T-helper 2 cell treated with Interferon-gamma antibody and Interleukin-4, amounts not matched to agents 5 μg/mL and 100 μg/mL, for 36 hours (primary cell): ENCODE measurements around the gene RNF4.

Experiments
- DNase-seq: peaks from one replicate; pipeline ENCODE4 v3.0.0; 2021; ENCODE audit warnings: low spot score
- H3K27ac Mint-ChIP-seq: one replicate; pipeline ENCODE4 v1.8.0; 2021; ENCODE audit warnings: mild to moderate bottlenecking, mixed read lengths
- H3K27me3 Mint-ChIP-seq: one replicate; pipeline ENCODE4 v1.8.0; 2021; ENCODE audit warnings: low read depth, mixed read lengths
- H3K36me3 Mint-ChIP-seq: one replicate; pipeline ENCODE4 v1.8.0; 2021; ENCODE audit warnings: low read depth, mixed read lengths
- H3K4me1 Mint-ChIP-seq: one replicate; pipeline ENCODE4 v1.8.0; 2021; ENCODE audit warnings: low read depth, mixed read lengths
- H3K4me3 Mint-ChIP-seq: one replicate; pipeline ENCODE4 v1.8.0; 2022; ENCODE audit warnings: mild to moderate bottlenecking, moderate library complexity, mixed read lengths
- H3K9me3 Mint-ChIP-seq: one replicate; pipeline ENCODE4 v1.8.0; 2021; ENCODE audit warnings: mixed read lengths

The RNF4 gene

DNA sequence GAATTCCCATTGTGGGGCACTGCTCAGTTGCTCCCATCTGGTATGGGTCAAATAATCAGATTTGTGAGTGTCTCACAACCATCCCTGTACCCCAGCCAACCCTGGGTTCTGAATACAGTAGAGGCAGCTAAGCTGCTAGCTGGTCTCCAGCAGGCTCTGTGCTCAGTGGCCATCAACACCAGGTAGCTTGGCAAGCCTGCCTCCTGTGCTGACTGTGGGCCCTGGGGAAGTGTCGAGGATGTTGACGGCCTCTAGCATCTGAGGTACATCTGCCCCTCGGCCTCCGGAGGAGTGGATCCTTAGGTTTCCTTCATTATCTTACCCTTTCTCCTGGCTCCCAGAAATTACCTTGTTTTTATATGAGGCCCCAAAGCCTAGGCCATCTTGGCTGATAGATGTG, 13.3 kb downstream of the RNF4 start:
- H3K4me1 Mint-ChIP-seq = peaks cover 78% of the 10 kb centered on the region
- H3K9me3 Mint-ChIP-seq = no peaks in the 10 kb centered on the region
- peaks cover 20% of the 10 kb centered on the region for H3K36me3 Mint-ChIP-seq
- DNase-seq = no peak
- no peaks in the 10 kb centered on the region for H3K27me3 Mint-ChIP-seq
- peak overlapping the region; percentile 73 for H3K4me3 Mint-ChIP-seq
- H3K27ac Mint-ChIP-seq = peak overlapping the region; percentile 89

DNA sequence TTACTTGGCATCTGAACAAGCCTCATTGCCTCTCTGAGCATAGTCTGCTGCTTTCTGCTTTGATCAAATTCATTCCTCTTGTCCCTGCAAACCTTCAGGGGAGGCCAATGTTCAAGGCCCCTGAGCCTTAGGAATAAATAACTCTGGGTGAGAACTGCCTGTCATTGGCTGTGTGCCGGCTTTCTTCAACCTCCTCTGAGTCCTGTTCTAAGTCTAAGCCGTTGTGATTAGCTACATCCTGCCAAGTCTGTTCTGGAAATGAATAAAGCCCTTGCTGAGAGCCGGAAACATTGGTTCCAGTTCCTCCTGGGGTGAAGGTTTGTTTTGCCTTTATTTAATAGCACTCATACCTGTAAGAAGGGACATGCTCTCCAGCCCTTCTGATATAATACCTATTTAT, 13.8 kb downstream of the RNF4 start:
- Mint-ChIP-seq H3K9me3 (no peaks in the 10 kb centered on the region), H3K4me3 (peak overlapping the region; percentile 73), H3K36me3 (peaks cover 18% of the 10 kb centered on the region), H3K27me3 (no peaks in the 10 kb centered on the region), H3K27ac (peak overlapping the region; percentile 89), H3K4me1 (peaks cover 79% of the 10 kb centered on the region)
- DNase-seq = no peak

DNA sequence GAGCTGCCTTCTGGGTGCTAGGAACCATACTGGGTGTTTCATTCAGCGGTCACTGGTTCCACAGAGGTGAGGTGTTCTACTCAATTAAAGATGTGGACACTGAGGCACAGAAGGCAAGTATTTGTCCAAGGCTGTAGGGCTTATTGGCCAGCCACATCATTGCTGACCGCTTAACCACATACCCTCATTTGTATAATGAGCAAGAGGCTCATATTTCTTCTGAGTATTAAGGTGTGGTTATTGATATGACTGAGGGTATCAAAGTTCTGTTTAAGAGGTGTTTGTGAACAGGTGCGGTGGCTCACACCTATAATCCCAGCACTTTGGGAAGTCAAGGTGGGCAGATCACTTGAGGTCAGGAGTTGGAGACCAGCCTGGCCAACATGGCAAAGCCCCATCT, 14.3 kb downstream of the RNF4 start:
- no peaks in the 10 kb centered on the region for H3K9me3 Mint-ChIP-seq
- H3K27ac Mint-ChIP-seq = peak overlapping the region; percentile 89
- no peaks in the 10 kb centered on the region for H3K27me3 Mint-ChIP-seq
- H3K4me3 Mint-ChIP-seq = peak overlapping the region; percentile 73
- DNase-seq = no peak
- H3K4me1 Mint-ChIP-seq = peaks cover 76% of the 10 kb centered on the region
- H3K36me3 Mint-ChIP-seq = peaks cover 15% of the 10 kb centered on the region

DNA sequence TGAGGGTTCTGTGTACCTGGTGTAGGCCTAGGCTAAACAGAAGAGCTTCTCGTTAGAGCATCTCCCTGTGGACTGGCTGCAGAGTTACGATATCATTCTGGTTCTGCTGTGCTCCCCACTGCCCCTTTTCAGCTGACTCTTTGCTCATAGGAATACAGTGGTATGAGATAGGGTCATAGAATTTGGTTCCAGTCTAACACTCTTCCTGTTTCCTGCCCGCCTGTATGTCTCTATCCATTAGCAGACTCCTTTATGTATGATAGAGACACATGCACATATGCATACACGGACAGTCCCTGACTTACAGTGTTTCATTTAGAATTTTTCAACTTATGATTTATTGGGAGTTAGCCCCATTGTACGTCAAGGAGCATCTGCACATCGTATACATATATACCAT, 15.3 kb downstream of the RNF4 start:
- H3K4me1 Mint-ChIP-seq = peaks cover 68% of the 10 kb centered on the region
- no peaks in the 10 kb centered on the region for H3K9me3 Mint-ChIP-seq
- H3K27me3 Mint-ChIP-seq = no peaks in the 10 kb centered on the region
- H3K36me3 Mint-ChIP-seq = peaks cover 14% of the 10 kb centered on the region
- peak overlapping the region; percentile 60 for H3K27ac Mint-ChIP-seq
- DNase-seq = no peak
- H3K4me3 Mint-ChIP-seq = peak overlapping the region; percentile 45

DNA sequence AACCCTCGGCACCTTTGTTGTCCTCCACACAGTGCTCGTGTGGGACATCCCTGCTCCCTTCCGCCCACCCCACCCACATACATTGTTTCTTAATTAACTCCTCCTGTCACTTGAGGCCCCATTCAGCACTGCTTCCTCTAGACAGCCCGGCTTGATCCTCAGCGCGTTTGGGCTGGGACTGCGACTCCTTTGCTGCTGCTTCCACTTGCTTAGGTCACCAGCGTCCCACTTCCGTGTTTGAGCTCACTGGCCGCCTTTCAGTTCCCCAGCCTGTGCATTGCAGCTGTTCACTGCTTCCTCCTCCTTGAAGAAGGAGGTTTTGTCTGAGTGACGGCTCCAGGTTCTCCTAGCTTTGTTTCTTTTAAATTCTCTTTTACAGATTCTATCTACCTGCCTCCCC, 16.1 kb downstream of the RNF4 start:
- H3K4me3 Mint-ChIP-seq = peak overlapping the region; percentile 74
- peak; percentile 56 for DNase-seq
- peaks cover 14% of the 10 kb centered on the region for H3K36me3 Mint-ChIP-seq
- H3K27me3 Mint-ChIP-seq = no peaks in the 10 kb centered on the region
- H3K27ac Mint-ChIP-seq = peak overlapping the region; percentile 87
- peaks cover 65% of the 10 kb centered on the region for H3K4me1 Mint-ChIP-seq
- no peaks in the 10 kb centered on the region for H3K9me3 Mint-ChIP-seq

DNA sequence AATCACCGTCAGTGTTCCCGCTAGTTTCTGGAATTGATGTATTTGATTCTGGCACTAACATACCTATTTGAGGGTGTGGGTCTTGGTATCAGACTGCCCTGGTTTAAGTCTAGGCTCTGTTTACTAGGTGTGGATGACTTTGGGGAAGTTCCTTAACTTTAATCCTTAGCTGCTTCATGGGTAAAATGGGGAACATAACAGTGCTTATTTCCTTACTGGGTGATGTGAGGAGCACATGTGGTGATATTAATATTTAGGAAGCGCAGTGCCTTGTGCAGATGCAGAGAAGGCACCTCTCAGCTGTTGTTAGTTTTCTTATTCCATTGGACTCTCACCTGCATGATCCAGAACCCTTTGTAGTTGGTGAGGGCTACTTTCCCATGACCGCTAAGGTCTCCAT, 17.1 kb downstream of the RNF4 start:
- H3K9me3 Mint-ChIP-seq = no peaks in the 10 kb centered on the region
- no peaks in the 10 kb centered on the region for H3K27me3 Mint-ChIP-seq
- DNase-seq = no peak
- H3K27ac Mint-ChIP-seq = peak overlapping the region; percentile 66
- H3K4me3 Mint-ChIP-seq = no peak overlapping the region
- peaks cover 21% of the 10 kb centered on the region for H3K36me3 Mint-ChIP-seq
- peaks cover 60% of the 10 kb centered on the region for H3K4me1 Mint-ChIP-seq

DNA sequence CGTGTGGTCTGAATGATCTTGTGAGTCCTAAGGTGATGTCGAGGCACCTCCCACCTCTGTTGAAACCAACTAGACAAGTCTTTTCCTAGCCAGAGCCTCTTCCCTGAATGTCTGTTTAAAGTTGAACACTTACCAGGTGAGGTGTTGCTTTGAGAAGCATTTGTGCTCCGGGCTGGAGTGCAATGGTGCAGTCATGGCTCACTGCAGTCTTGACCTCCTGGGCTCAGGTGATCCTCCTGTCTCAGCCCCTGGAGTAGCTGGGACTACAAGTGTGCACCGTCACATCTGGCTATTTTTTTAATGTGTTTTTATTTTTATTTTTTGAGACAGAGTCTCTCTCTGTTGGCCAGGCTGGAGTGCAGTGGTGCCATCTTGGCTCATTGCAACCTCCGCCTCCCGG, 18.1 kb downstream of the RNF4 start:
- Mint-ChIP-seq H3K36me3 (peaks cover 24% of the 10 kb centered on the region), H3K4me1 (peaks cover 50% of the 10 kb centered on the region), H3K27ac (peak overlapping the region; percentile 66), H3K27me3 (no peaks in the 10 kb centered on the region), H3K4me3 (no peak overlapping the region), H3K9me3 (no peaks in the 10 kb centered on the region)
- DNase-seq = no peak

DNA sequence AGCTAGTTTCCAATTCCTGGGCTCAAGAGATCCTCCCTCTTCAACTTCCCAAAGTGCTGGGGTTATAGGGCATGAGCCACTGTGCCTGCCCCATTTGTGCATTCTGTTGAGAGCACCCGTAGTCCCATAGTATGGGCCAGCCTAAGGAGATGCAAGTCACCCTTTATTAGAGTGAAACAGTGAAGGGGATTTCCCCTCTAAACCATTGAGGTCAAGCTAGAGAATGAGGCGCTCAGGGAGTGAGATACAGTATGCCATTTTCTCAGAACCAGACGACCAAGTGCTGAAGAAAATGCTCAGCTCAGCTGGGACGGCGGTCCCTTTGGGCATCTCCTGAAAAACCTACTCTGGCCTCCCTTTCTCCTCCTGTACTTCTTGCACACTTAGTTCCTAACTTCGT, 18.7 kb downstream of the RNF4 start:
- H3K4me3 Mint-ChIP-seq = no peak overlapping the region

DNA sequence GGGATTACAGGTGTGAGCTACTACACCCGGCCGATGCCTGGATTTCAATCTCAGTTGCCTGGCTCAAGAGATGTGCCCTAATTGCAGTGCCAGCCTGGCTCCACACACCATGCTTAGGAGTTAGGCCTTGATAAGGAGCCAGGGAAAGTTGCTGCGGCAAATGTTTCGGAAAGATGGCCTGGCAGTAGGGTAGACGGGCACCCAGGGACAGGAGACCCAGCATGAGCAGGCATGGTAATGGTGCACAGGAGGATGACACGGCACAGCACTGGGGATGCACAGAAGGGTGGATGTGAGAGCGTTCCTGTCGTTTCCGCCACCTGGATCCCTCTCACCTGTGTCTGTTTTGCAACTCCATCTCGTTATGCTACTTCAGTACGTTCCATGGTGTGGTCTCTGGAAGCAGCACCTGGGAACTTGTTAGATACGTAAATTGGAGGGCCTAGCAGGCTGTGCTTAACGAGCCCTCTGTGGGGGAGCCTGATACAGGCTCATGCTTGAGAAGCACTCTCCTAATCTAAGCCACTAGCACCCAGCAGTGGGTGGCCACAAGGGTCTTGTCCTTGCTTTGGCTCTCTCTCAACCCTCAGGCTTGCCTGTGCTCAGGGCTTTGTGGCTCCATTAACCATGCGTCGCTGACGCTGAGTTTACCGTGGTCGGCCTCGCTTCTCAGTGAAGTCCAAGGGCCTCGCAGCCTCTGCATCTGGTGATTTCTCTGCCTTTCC, 20.3 kb downstream of the RNF4 start:
- Mint-ChIP-seq H3K4me3 (no peak overlapping the region), H3K27me3 (no peaks in the 10 kb centered on the region), H3K4me1 (peaks cover 33% of the 10 kb centered on the region), H3K36me3 (peaks cover 36% of the 10 kb centered on the region), H3K9me3 (no peaks in the 10 kb centered on the region), H3K27ac (no peak overlapping the region)
- DNase-seq = no peak

More for the DNA sequence above, 18.7 kb downstream of the RNF4 start:
- H3K27me3 Mint-ChIP-seq = no peaks in the 10 kb centered on the region
- no peak for DNase-seq
- peaks cover 44% of the 10 kb centered on the region for H3K4me1 Mint-ChIP-seq
- H3K36me3 Mint-ChIP-seq = peaks cover 29% of the 10 kb centered on the region
- H3K9me3 Mint-ChIP-seq = no peaks in the 10 kb centered on the region
- no peak overlapping the region for H3K27ac Mint-ChIP-seq

DNA sequence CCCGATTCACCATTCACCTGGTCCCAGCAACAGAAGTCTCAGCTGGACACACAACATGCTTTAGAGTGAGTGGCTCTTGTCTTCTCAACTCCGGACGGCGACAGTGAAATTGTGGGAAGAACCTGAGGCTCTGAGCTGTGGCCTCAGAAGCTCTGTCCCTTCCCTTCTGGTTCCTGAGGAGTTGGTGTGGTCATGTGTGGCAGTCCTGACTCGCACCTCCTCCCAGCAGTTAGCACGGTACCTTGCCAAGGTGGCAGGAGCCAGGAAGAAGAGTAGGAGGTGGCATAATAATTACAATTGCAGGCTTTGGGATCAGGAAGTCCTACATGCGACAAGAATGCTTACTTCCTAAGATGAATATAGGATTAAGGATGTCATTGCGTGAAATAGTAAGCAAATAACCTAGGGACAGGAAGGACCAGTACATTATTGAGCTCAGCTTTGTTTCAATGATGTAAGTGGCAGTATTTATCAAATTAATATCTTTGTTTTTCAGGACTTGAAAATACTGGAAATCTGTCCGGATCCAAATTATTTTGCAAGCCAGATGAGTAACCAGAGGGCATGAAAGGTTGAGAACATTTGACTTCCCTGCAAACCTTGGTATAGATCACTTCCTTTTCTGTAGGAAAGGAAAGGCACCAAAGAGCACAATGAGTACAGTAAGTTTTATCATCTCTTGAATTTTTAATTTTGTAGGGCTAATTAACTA, 21.1 kb downstream of the RNF4 start:
- no peaks in the 10 kb centered on the region for H3K9me3 Mint-ChIP-seq
- no peaks in the 10 kb centered on the region for H3K27me3 Mint-ChIP-seq
- H3K4me1 Mint-ChIP-seq = peaks cover 27% of the 10 kb centered on the region
- H3K4me3 Mint-ChIP-seq = no peak overlapping the region
- no peak overlapping the region for H3K27ac Mint-ChIP-seq
- H3K36me3 Mint-ChIP-seq = peaks cover 40% of the 10 kb centered on the region
- DNase-seq = no peak

DNA sequence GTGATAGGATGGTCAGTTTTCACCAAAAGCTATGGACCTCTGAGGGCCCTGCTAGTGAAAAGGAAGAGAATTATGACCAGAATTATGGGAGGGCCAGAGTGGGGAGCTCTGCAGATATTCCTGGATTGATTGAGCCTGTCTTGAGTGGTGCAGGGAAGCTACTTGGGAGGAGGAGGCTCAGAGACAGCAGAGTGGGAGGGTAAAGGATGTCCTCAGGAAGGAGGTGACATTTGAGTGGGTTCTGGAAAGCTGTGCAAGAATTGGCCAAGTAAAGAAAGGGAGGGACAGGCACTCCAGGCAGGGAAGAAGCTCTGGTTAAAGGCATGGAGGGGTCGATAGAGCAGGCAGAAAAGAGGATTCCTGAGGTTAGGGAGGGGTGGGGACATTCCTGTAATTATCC, 24.1 kb downstream of the RNF4 start:
- no peak for DNase-seq

DNA sequence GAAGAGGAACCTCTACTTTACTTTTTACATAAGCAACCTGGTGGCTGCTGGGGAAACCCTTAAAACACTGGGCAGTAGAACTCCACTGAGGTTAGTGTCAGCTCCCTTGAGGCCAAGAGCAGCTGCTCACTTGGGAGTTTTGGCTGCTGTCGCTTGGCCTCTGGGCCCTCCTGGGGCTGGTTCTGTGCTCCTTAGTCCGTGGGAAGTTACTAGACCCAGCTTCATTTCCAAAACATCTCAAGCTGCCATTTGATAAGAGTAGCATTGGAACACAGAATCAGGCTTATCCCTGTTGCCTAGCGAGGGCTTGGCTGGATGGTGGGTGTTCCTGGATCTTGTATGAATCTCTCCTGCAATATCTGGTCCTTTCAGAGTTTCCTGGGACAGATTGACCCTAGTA, 26.1 kb downstream of the RNF4 start:
- Mint-ChIP-seq H3K27me3 (no peaks in the 10 kb centered on the region), H3K36me3 (peaks cover 60% of the 10 kb centered on the region)

More for the DNA sequence above, 24.1 kb downstream of the RNF4 start:
- Mint-ChIP-seq H3K4me3 (no peak overlapping the region), H3K9me3 (no peaks in the 10 kb centered on the region), H3K4me1 (peaks cover 7% of the 10 kb centered on the region), H3K36me3 (peaks cover 63% of the 10 kb centered on the region), H3K27ac (no peak overlapping the region), H3K27me3 (no peaks in the 10 kb centered on the region)

DNA sequence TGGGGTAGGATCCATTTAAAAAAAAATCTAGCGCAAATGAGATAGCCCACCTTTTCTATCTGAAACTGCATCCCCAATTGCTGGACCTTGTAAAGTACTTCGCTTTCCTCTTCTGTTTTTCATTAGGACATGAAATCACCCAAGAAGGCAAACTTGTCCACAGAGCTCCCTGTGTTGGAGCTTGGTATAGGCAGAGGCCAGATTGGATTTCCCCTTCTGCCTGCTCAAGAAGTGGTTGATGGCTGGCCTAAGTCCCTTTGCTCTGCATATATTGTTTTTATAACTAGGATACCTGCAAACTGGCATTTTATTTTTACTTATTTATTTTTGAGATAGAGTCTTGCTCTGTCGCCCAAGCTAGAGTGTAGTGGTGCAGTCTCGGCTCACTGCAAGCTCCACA, 28.4 kb downstream of the RNF4 start:
- Mint-ChIP-seq H3K9me3 (no peaks in the 10 kb centered on the region), H3K27ac (no peak overlapping the region), H3K27me3 (no peaks in the 10 kb centered on the region), H3K36me3 (peaks cover 65% of the 10 kb centered on the region), H3K4me3 (no peak overlapping the region), H3K4me1 (peaks cover 3% of the 10 kb centered on the region)
- no peak for DNase-seq

More for the DNA sequence above, 26.1 kb downstream of the RNF4 start:
- Mint-ChIP-seq H3K4me3 (no peak overlapping the region), H3K4me1 (peaks cover 3% of the 10 kb centered on the region), H3K27ac (no peak overlapping the region), H3K9me3 (no peaks in the 10 kb centered on the region)
- DNase-seq = no peak

DNA sequence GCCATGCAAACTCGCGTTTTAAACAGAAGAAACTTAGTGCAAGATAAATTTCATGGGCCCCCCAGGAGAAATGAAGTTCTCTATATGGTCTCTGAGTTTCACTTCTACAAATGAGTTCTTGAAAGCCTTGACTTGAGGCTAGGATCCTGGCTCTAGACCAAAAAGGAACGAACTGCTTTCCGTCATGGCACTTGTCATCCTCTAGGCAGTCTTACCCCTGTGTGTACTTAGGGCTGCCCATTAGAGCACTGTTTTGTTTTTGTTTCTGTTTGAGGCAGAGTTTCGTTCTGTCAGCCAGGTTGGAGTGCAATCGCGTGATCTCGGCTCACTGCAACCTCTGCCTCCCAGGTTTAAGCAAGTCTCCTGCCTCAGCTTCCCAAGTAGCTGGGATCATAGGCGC, 29.0 kb downstream of the RNF4 start:
- H3K36me3 Mint-ChIP-seq = peaks cover 61% of the 10 kb centered on the region
- peaks cover 3% of the 10 kb centered on the region for H3K4me1 Mint-ChIP-seq
- no peak overlapping the region for H3K4me3 Mint-ChIP-seq
- no peaks in the 10 kb centered on the region for H3K27me3 Mint-ChIP-seq
- no peak for DNase-seq
- H3K9me3 Mint-ChIP-seq = no peaks in the 10 kb centered on the region
- H3K27ac Mint-ChIP-seq = no peak overlapping the region
